Measurements from ENCODE around the gene PPP1R14B. TPM values are rescaled to one million over a fixed set of nuclear protein-coding genes. Genes with fewer than 3 reads are reported as not detected.
A peak's percentile ranks its signal among the peaks of the same experiment; 100 is the strongest.

Gene PPP1R14B, protein sequence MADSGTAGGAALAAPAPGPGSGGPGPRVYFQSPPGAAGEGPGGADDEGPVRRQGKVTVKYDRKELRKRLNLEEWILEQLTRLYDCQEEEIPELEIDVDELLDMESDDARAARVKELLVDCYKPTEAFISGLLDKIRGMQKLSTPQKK
- 10 to 100 TPM; 54.4 to 90.9 (median 69.8) TPM for polyA plus RNA-seq (ENCODE audit: insufficient read length in 4 of 4)

DNA sequence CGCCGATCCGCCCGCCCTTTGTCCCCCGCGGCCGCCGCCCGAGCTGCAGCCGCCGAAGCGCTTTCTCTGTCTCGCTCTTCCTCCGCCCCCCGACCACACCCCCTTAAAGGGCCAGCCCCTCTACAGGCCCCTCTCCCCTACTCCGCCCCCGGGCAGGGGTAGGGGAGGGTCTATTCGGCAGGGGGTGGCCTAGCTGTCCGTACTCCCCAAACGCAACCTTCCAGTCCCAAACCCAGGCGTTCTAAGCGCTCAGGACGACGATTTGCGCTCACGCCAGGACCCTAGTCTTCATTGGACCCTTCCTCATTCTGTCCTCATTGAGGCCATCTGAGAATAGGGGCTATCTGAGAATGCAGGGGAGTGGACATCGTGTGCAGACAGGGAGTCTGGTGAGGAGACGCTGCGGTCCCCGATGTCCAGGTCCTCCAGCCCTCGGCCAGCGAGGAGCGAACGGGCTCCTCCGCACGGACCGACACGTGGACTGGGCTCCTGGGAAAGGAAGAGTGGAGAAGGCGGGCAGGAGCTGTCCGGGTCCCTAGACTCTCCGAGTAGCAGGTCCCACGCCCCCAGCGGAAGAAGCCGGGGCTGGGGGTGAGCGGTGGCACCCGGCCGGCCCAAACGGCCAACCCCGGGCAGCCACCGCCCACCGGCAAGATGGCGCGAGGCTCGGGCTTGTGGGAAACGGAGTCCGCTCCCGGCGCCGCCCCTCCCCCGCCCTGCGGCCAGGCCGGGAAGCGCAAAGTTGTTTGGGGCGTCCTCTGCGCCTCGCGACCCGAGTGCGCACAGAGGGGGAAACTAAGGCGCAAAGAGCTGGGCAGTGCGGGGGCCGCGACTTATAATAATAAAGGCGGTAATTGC lies at the start of gene PPP1R14B:
Gene PPP1R14B (minus strand): TSS at position 73 of the 858 bp plus-strand sequence. CDS start 270 bp downstream, outside the sequence.
- DNase-seq (ENCODE audit: low read depth in 4 of 4, low spot score in 3 of 4) = no peak

GRCh38 chr11:64296236-64296635 lies 49.5 kb upstream of the PPP1R14B start:
- DNase-seq (ENCODE audit: low read depth in 4 of 4, low spot score in 3 of 4) = no peak

GRCh38 chr11:64295760-64296159 lies 49.0 kb upstream of the PPP1R14B start:
- no peak for DNase-seq (ENCODE audit: low read depth in 4 of 4, low spot score in 3 of 4)

DNA sequence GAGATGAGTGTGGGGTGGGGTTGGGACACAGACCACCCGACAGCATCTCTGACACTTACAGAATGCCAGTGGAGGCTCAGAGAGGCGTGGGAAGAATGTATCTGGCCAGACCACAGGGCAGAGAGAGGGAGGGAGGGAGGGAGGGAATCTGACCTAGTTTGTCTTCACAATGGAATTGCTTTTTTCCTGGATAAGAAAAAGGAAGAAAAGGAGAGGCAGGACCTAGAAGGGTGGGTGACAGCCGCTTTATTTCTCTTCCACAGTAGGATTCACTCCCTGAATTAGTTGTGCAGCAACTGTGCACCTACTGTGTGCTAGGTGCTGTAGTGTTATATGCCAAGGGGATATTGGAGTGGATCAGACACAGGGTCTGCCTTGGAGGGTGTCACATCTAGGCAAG lies 48.0 kb upstream of the PPP1R14B start:
- no peak for DNase-seq (ENCODE audit: low read depth in 4 of 4, low spot score in 3 of 4)

DNA sequence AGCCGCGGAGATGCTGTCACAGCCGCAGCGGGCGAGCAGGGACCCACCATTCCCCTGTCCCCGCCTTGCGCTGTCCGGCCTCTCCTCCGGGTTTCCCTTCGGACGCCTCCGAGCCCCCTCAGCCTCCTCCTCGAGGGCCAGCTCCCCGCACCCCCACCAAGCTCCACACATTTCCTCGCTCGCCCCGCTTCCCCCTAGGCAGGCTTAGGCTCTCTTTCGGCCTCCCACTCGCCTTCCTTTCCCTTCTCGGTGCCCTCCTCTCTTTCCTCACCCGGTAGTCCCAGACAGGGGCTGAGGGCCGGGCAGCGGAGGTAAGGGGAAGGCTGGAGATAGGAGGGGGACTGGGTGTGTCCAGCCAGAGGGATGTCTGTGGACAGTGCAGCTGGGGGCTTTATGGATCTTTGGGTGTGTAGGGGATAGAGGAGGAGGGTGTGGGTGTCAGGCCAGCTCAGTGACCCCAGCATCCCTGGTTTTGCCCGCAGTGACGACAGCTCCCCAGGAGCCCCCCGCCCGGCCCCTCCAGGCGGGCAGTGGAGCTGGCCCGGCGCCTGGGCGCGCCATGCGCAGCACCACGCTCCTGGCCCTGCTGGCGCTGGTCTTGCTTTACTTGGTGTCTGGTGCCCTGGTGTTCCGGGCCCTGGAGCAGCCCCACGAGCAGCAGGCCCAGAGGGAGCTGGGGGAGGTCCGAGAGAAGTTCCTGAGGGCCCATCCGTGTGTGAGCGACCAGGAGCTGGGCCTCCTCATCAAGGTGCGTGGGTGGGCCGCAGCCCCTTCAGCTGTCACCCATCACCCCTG lies 45.9 kb upstream of the PPP1R14B start:
- DNase-seq (ENCODE audit: low read depth in 4 of 4, low spot score in 3 of 4) = no peak

- DNase-seq (ENCODE audit: low read depth in 4 of 4, low spot score in 3 of 4) = no peak
Observed at GRCh38 chr11:64291752-64292459, 45.2 kb upstream of the PPP1R14B start.

- DNase-seq (ENCODE audit: low read depth in 4 of 4, low spot score in 3 of 4) = no peak
Observed at GRCh38 chr11:64291262-64291751, 44.6 kb upstream of the PPP1R14B start, which contains the start of gene KCNK4. Gene KCNK4, plus strand, starts transcription at chr11:64291302. Its CDS starts 1,717 bp downstream, at chr11:64293019.

- no peak for DNase-seq (ENCODE audit: low read depth in 4 of 4, low spot score in 3 of 4)
Observed at GRCh38 chr11:64290352-64291261, 43.9 kb upstream of the PPP1R14B start.

GRCh38 chr11:64289002-64289564 lies 42.3 kb upstream of the PPP1R14B start:
- DNase-seq (ENCODE audit: low read depth in 4 of 4, low spot score in 3 of 4) = no peak

DNA sequence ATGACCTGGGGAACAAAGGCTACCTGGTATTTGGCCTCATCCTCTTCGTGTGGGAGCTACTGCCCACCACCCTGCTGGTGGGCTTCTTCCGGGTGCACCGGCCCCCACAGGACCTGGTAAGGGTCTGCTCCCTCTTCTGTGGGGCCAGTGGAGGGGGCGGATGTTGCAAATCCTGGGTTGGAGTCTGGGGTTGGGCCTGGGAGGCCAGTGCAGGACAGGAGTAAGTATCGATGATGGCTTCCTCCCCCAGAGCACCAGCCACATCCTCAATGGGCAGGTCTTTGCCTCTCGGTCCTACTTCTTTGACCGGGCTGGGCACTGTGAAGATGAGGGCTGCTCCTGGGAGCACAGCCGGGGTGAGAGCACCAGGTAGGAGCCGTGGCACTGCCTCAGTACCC lies 41.6 kb upstream of the PPP1R14B start:
- DNase-seq (ENCODE audit: low read depth in 4 of 4, low spot score in 3 of 4) = no peak

GRCh38 chr11:64287676-64288352 lies 41.1 kb upstream of the PPP1R14B start:
- DNase-seq (ENCODE audit: low read depth in 4 of 4, low spot score in 3 of 4) = no peak

DNA sequence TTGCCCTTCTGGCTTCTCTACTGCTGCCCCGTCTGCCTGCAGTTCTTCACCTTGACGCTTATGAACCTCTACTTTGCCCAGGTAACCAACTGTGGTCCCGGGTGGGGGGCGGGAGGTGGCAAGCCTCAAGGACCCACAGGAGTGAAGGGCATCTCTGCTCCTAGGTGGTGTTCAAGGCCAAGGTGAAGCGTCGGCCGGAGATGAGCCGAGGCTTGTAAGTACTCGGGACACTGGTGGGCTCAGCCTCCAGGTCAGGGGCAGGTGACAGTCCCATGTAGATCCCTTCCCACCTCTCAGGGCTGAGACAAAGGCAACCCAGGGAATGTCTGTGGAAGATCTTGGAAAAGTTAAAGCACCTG lies 40.0 kb upstream of the PPP1R14B start:
- DNase-seq (ENCODE audit: low read depth in 4 of 4, low spot score in 3 of 4) = no peak

DNA sequence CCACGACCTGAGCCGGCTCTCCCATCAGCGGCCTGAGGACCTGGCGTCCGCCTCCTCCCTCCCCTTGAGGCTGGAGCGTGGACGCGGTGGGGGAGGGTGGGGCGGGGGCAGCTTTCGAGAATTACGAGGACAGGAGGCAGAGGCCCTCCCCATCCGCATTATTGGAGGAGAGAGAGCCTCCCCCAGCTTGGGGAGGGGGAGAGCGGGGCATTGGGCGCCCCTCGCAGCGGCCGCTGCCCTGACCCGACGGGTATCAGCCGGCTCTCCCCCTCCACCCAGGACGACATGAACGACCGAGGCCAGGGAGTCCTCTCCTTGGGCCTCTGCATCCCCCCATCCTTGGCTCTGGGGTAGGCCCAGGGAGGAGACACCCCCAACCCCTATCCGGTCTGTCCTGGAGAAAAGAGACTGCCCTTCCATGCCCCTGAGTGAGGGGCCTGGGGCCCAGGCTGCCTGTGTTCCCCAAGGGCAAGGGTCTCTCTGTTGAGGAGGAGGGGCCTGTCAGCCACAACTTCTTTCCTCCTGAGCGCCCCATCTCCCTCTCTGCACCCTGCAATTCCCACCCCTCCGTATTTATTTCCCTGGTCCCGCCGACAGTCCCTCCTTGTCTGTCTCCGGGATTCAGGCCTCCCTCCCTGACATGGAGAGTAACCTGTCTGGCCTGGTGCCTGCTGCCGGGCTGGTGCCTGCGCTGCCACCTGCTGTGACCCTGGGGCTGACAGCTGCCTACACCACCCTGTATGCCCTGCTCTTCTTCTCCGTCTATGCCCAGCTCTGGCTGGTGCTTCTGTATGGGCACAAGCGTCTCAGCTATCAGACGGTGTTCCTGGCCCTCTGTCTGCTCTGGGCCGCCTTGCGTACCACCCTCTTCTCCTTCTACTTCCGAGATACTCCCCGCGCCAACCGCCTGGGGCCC lies 39.4 kb upstream of the PPP1R14B start:
- no peak for DNase-seq (ENCODE audit: low read depth in 4 of 4, low spot score in 3 of 4)

DNA sequence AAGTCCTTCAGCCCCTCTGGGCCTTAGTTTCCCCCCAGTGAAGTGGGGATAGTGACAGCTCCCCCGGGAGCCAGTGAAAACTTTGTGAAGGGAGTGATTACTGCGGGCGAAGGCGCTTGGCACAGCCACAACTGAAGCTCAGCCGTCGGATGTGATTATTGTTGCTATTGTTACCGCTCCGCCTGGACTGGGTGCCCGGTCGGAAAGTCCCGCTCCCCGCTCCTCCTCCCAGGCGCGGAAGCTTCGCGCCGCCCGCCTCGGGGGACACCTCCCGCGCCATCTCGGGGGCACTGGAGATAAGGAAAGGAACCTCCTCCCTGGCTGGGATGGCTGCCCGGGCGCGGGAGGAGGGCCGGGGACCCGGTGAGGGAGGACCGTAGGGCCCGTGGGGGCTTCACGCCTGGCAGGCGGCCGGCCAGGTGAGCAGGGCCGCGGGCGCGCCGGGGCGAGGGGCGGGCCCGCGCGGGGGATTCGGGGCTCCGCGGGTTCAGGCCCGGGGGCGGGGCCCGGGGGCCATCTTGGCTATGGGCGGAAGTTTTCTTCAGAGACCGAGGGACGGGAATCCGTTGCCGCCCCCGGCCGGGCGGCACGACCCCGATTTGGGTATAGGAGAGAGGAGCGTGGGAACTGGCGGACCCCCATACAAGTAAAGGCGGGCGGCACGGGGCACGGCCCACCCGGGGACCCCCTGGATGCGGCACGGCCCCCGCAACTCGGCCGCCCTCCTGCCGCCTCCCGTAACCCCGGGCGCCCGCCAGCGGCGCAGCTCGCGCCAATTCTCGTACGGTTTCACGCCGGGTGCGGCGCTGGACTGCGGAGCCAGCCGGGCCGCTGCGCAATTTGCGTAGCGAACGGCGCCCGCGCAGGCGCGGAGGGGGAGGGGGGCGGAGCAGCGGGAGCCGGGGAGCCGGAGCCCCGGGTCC lies 38.5 kb upstream of the PPP1R14B start, which contains the start of gene GPR137:
Gene GPR137 (plus strand): TSS at position 887 of the 923 bp plus-strand sequence. CDS start 677 bp downstream, outside the sequence.
- DNase-seq (ENCODE audit: low read depth in 4 of 4, low spot score in 3 of 4) = peak in 2 of 4 donors; percentile 75 to 80

DNA sequence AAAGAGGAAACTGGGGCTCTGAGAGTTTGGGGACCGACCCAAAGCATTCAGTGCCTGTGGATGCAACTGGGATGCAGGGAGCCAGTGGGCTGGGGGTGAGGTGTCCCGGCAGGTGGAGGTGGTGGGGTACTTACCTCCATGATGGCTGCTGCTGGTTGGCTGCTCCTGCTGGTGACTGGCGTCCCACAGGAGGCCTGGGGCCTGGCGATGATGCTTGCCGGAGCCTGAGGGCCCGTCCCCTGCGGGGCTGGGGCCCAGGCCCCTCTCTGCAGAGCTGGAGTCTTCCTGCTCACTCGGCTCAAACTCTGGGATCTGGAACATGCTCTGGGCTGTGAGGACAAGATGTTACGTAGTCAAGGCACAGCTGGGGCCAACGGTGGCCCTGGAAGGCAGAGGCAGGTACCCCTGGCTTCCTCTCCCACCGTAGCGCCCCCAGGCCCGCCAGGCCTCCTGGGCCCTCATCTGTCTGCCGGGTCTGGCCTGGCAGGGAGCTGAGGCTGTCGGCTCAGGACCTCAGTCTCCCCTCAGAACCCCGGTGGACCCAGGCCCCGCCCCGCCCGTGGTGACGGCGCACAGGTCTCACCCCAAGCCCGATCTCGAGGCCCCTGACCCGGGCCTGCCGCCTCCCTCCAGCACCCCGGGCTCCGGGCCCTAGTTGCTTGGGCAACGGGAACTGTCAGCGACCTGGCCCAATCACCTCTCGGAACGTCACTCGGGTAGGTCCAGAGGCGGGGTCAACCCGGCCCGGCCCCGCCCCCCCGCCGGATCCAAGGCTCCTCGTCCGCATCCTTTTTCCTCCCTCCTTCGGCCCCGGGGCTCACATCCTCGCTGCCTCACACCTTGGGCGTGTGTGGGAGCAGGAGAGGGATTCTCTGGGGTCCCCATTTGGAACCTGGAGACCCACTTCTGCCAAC lies 37.6 kb upstream of the PPP1R14B start, which contains the start of gene BAD:
Gene BAD (minus strand): TSS at position 618 of the 914 bp plus-strand sequence. CDS start 297 bp downstream, at position 321.
- peak in 3 of 4 donors; percentile 81 to 86 (median 84) for DNase-seq (ENCODE audit: low read depth in 4 of 4, low spot score in 3 of 4)
